EL (cell line): ENCODE results near the gene TTLL11.
A peak's percentile ranks its signal among the peaks of the same experiment; 100 is the strongest.

Source experiments
- DNase-seq: peaks from one replicate; pipeline ENCODE4 v3.0.0-alpha.2; 2016

The TTLL11 gene

GRCh38 chr9:121962421-121962820 is 130.7 kb downstream of the TTLL11 start:
- DNase-seq: peak; percentile 11

GRCh38 chr9:121960665-121961064 is 132.4 kb downstream of the TTLL11 start:
- no peak for DNase-seq

GRCh38 chr9:121958530-121958929 is 134.6 kb downstream of the TTLL11 start:
- peak; percentile 20 for DNase-seq

DNA sequence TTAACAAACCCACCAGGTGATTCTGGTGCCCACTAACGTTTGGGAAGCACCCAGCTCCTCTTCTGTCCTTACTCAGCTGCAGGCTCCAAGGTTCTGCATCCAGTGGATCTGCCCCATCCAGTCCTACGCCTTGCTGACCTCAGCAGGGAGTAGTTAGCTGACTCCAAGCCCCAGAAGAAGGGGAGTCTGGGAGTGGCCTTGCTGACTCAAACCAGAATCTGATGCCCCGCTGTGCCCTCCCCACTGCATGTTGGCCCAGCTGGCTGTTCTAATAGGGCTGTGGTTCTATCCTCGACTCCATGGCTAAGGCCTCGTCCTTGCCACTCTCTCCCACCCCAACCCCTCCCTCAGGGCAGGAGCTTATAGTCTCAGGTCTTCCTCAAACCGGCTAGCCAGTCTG is 136.3 kb downstream of the TTLL11 start:
- DNase-seq: no peak

GRCh38 chr9:121955649-121956048 is 137.5 kb downstream of the TTLL11 start:
- no peak for DNase-seq

GRCh38 chr9:121954477-121955140 is 138.5 kb downstream of the TTLL11 start:
- no peak for DNase-seq

DNA sequence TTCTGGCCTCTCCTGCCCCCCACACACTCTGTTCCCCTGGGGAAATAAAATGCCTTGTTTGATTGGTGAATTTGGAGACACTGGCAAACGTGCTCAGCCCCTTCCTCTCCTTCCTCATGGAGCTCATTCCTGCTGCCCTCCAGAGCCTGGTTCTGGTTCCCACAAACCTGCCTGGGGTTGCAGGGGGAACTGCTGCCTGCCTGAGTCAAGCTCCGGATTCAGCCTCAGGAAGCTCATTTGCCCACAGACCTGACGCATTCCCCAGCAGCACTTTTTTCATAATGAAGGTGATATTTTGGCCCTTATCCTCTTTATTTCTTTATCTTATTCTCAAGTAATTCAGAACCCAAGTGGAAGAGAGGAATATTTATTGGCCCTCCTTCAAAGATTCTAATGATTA is 140.5 kb downstream of the TTLL11 start:
- DNase-seq: no peak

DNA sequence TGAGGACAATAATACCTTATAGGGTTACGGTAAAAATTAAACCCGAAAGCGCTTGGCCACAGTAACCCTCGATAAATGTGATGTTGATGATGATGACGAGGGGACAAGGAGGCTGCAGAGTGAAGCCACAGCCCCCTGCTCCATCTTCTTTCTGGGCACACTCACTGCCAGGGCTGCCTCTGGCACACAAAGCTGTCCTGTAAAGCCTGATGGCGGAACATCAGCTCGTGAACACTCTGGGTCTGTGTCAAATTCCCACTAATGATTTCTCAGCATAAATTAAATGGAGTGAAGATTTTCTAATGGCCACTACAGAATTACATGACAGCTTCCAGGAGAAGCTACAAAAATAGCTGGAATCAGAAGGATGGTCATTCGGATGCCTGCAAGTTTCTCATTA is 142.2 kb downstream of the TTLL11 start:
- no peak for DNase-seq

GRCh38 chr9:121950441-121950840 is 142.7 kb downstream of the TTLL11 start:
- no peak for DNase-seq

DNA sequence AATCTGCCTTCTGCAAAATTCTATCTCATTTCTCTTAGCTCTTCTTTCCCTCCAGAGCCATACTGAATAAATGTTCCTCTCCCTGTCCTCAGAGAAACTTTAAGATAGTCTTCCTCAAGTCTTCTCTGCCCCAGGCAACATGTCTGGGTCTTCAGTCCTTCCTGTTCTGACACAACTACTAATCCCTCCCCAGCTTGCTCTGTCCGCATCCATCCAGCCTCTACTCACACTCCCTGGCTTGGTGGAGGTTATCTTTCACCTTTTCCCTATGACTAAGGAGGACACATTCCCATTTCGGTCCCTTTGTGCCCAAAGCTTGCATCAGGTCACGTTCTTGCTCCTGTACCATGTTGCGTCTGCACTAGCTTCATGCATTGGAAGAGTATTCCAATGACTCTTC is 143.3 kb downstream of the TTLL11 start:
- DNase-seq: no peak

DNA sequence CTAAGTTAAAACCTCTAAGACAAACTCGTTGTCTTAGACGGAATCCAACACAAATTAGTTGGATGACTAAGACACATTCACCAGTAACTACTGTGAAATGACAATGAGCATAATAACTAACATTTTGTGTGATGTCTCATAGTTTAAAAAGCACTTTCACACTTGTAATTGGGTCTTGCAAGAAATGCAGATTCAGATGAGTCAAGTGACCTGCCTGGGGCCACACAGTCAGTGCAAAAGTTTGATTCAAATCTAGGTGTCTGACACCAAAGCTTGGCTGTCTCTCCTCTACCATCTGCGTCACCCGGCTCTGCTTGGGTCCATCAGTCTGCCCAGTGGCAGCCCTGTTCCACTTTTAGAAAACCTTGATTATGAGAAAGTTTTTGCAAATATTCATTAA is 143.7 kb downstream of the TTLL11 start:
- peak; percentile 24 for DNase-seq

DNA sequence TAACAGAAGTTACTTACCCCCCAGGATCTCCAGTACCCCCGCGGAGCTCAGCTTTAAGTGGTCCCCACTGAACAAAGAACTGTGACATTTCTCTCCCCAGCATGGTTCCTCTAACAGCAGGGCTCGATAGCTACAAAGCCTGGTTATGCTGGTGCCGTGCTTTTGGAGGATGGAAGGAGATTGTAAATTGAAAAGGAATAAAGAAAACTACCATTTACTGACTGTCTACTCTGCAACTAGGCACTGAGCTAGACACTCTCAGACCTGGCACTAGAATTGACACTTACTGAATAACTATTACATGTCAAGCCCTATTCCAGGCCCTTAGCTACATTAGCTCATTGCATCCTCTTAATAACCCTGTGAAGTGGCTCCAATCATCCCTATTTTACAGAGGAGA is 145.3 kb downstream of the TTLL11 start:
- no peak for DNase-seq

DNA sequence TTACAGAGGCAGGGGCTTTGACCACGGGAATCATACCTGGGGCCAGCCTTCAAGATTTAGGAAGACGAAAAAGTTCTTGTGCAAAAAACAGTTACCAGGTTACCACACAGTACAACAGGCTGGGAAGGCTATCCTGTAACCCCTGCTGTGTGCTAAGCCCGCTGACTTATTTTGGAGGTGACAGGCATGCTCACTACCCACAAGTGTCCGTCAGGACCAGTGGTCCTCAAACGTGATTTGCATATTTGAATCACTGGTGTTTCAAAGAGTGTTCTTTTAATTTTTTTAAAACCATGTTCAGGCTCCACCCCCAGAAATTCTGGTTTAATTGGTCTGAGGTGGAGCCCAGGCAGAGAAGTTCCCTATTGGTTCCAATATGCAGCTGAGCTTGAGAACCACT is 146.6 kb downstream of the TTLL11 start:
- DNase-seq: no peak

DNA sequence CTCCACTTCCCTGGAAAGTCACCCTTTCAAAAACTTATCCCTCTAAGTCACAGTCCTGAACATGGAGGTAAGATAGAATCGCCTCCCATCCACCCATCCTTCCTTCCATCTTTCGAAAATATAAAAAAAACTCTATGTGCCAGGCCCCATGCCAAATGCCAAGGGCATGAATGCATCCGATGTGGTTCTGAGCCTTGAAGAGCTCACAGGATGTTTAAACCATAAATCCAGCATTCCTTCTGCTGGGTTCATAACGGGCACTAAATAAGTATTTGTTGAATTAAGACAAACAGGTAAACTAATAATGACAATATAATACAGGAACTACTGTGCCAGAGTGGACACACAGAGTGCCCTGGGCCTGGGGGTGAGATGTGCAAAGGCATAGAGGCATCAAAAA is 147.3 kb downstream of the TTLL11 start:
- peak; percentile 85 for DNase-seq

DNA sequence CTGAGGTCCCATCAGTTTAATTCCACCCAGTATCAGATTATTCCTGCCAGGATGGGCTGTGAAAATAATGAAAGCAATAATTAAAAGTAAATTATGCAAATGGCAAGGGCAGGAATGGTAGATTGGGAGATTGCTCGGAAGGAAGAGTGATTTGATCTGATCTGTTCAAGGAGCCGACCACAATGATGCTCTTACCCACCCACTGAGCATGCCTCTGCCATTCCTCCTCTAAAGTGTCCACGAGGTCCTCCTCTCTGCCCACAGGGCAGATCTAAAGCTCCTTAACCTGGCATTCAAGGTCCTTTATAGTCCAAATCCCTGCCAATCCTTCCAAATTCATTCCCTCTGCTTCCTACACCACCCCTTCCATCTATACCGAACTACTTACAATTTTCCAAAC is 147.8 kb downstream of the TTLL11 start:
- DNase-seq: peak; percentile 47

- DNase-seq: peak; percentile 89
Observed at GRCh38 chr9:121944711-121945191, 148.4 kb downstream of the TTLL11 start.

GRCh38 chr9:121943463-121943862 is 149.6 kb downstream of the TTLL11 start:
- no peak for DNase-seq

DNA sequence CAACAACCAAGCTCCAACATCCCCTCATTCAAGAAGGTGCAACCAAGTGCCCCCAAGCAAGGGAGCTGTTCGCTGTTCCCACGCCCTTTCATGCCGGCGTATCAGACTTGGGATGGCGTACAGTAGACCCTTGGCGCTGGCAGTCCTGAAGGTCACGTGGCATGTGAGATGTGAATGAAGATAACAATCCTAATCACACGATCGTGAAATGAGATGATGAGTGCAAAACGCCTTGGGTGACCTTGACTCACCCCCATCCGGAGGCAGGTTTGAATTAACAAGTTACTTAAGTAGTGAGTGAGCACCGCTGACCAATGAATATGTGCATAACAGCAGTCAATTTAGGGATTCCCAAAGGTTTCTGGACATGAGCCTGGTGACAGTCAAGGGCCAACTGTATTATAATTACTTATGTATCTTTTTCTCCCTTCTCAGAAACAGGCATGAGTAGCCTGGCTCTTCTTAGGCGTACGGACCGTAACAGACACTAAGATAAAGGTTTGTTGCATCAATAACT is 150.2 kb downstream of the TTLL11 start:
- no peak for DNase-seq

GRCh38 chr9:121942313-121942712 is 150.8 kb downstream of the TTLL11 start:
- DNase-seq: no peak

GRCh38 chr9:121939643-121940042 is 153.5 kb downstream of the TTLL11 start:
- DNase-seq: no peak

GRCh38 chr9:121938621-121939020 is 154.5 kb downstream of the TTLL11 start:
- no peak for DNase-seq

- no peak for DNase-seq
Observed at GRCh38 chr9:121937240-121937639, 155.9 kb downstream of the TTLL11 start.

DNA sequence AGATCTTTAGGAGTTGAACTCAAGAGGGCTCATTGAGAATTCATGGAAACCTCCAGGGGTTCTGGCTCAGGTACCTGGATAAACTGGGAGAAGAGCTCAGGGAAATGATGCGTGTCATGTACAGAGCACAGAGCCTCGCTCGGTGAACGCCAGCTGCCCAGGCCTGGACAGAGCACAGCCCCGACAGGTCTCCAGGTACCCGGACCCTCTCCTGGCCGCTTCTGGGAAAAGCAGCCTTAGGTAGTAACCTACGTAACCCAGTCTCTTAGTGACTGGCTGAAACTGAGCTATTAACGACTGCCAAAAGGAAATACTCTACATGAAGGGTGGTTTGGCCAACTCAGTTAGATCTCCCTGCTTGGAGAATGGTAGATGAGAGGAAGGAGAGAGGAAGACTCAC is 157.4 kb downstream of the TTLL11 start:
- DNase-seq: no peak

- no peak for DNase-seq
Observed at GRCh38 chr9:121930956-121931355, 162.2 kb downstream of the TTLL11 start.
